Inflammatory macrophage treated with lipopolysaccharide for 1 hour (primary cell): ENCODE results near the gene MEF2C.
"Not testable (repeated sequence)": the region's sequence is repeated elsewhere in the genome, so short reads cannot be mapped to it uniquely, and the experiment has no call there.

Source experiments
- DNase-seq, 2 donors: peaks; one replicate each; pipeline ENCODE4 v3.0.0-alpha.2; 2020 to 2022

The MEF2C gene

GRCh38 chr5:88883059-88883835, at the start of gene MEF2C:
MEF2C (minus strand) TSS chr5:88883184; CDS start chr5:88823788, 59,396 bp downstream.
- DNase-seq: peak; percentile 64 to 84

GRCh38 chr5:88932541-88932940, 49.6 kb upstream of the MEF2C start:
- DNase-seq: no peak

DNA sequence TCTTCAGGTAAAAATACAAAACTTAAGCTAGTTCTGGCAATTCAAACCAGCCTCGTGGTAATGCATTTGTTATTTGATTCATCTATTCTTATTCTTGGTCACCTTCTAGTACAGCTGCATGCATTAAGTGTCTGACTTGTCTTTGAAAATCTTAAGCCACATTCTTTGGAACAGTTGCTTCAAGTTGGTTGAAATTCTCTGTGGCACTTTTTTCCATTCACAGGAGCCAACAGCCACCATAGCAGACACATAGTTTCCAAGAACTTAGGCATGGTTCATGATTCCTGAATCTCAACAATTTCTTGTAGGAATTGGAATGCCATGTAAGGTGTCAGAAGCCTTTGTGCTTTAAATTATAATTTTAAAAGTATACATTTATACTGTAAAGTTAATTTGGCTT, 47.4 kb upstream of the MEF2C start:
- DNase-seq: no peak

- DNase-seq: no peak
Observed at GRCh38 chr5:88929385-88929784, 46.4 kb upstream of the MEF2C start.

- DNase-seq: no peak
Observed at GRCh38 chr5:88926774-88927173, 43.8 kb upstream of the MEF2C start.

- DNase-seq: no peak
Observed at GRCh38 chr5:88925692-88926490, 42.9 kb upstream of the MEF2C start.

DNA sequence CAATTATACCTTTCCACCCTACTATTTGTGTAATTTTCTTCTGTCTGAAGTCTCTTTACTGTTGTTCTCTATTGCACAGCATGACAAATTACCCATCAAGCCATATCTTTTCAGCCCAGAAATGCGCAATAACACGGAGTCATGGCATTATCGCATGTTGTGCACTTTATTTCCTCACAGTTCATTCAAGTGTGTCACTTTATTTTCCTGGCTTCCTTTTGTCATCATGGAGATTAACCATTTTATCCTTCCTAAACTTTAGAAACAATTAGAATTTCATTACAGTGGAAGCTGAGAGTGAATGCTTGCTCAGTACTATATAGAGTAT, 41.3 kb upstream of the MEF2C start:
- no peak for DNase-seq

- DNase-seq: no peak
Observed at GRCh38 chr5:88923623-88924329, 40.8 kb upstream of the MEF2C start.

GRCh38 chr5:88912743-88913142, 29.8 kb upstream of the MEF2C start:
- DNase-seq: peak in 1 of 2 donors; percentile 57

DNA sequence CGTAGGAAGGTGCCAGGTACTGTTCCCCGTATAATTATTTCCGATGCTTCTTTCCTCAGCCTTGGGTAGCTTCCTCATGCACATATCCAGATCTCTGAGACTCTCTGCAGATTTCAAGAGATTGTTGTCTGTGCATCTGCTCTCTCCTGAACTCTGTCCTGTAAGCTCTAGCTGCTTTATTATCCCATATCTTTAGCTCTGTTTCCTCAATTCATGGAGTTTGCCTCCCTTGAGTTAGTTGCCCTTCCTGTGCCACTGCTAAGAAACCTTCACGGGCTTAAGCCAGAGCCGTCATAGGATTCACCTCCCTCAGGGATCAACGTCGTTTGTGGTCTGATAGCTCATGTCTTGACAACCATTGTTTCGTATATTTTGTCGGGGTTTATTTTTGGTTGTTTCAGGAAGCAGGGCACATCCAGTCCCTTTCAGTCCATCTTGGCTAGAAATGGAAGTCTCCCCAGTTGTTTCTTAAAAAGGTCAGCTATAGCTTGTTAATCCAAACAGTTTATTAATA, 28.1 kb upstream of the MEF2C start:
- not testable (repeated sequence) for DNase-seq

- not testable (repeated sequence) for DNase-seq
Observed at GRCh38 chr5:88904478-88904877, 21.5 kb upstream of the MEF2C start.

GRCh38 chr5:88903966-88904365, 21.0 kb upstream of the MEF2C start:
- DNase-seq: not testable (repeated sequence)

DNA sequence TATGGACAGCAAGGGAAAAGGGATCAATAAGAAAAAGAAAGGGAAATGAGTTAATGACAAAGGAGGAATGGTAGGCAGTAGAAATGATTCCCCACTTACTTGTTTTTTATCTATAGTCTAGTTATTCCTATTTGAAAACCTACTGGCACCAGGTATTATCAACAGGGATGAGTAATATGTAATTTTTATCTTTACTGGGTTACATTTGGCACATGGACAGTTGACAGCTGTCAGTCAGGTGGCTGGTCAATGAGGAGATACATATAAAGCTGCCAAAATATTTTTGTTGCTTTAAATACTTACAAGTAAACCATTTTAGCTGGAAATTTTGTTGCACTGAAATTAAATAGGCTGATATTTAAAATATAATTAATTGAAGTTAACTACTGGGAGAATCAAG, 18.1 kb upstream of the MEF2C start:
- DNase-seq: not testable (repeated sequence)

DNA sequence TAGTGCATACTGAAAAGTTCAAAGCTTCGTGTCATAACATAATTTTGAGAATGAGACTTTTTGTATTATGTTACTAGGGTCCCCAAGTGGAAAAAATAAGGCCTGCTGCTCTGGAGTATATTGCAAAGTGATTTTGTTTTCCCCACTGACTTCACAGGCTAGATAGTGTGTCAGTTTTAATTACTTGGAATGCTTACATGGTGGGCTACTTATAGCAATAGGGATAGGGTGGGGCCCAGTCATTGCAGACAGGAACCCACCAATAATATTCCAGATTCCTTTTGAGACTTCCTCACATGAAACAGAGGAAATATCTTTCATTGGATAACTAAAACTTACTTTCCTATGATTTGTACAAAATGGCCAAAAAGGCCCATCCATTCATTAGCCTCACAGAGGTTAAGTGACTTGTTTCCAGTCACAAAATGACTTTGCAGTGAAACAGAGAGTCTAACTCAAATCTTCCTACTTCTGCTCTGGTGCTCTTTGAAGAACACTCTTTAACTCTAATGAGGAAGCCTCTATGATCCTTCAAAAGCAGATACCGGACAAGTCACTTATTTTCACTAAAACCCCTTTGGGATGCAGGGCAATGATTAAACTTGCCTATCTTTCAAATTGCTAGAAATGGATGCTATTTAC, 16.2 kb upstream of the MEF2C start:
- no peak for DNase-seq

GRCh38 chr5:88897748-88898147, 14.8 kb upstream of the MEF2C start:
- no peak for DNase-seq

DNA sequence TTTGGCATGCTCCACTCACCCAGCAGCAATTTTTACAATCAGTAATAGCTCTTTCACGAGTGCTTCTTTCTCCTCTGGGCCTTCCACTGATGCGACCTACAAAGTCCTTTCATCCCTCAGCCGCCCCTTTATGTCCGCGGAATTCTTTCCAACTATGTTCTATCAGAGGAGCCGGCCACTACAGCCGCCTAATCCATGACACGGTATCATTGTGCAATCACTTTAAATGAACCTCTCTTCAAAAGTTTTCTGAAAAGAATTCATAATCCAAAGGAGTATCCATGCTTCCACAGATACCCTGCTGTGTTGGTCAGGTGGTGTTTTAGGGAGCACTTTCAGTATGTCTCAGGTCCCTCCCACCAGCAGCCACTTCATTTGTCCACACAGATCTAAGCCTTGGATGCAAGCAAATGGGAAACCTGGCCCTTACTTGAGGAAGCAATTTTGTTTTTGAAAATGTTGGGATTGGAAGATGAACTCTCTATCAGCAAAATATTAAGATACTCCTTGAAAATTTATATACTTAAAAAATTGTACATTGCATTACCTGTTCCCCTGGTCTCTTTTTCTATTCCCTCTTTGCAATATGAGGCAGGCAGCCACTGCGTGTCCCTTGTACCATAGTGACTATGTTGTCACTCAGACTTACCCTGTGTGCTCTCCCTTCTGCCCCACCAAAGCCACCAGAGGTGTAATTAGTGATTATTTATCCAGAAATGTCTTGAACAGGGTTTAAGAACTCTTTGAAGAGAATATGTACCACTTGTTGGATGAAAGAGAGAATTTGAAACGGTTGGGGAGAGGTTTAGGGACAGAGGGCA, 12.9 kb upstream of the MEF2C start:
- no peak for DNase-seq

DNA sequence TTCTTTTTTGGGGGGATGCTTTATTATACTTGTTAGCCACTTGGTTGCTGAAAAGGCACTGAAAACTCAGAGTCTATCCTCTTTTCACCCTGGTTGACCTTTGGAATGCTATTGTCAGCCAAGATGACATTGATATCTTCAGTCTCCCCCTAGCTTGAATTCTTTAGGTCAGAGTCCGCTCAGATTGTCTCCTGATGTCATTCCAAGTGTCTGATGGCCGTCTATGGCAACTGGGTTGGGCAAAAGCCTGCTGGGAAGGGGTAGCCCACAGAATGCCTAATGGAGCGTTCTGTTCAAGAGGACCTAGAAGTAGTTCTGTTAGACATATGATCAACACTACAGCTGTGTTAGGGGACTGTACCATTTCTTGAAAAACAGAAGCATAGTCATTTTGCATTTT, 9.7 kb upstream of the MEF2C start:
- DNase-seq: no peak

- no peak for DNase-seq
Observed at GRCh38 chr5:88890070-88890781, 7.2 kb upstream of the MEF2C start.

GRCh38 chr5:88889189-88890069, 6.4 kb upstream of the MEF2C start:
- DNase-seq: no peak

GRCh38 chr5:88888848-88889188, 5.8 kb upstream of the MEF2C start:
- no peak for DNase-seq
